K562 (cell line): ENCODE measurements around the gene FCAMR. TPM values are rescaled to one million over a fixed set of nuclear protein-coding genes. Genes with fewer than 3 reads are reported as not detected.

Source experiments
- BDP1 ChIP-seq: IDR thresholded peaks from 3 replicates; pipeline ENCODE4 v1.6.1; 2011; ENCODE audit not compliant: insufficient read length, insufficient read depth
- BHLHE40 ChIP-seq: IDR thresholded peaks from 2 replicates; pipeline ENCODE4 v1.6.1; 2011; ENCODE audit warnings: low read length, improper control_type of control experiment
- CBX1 ChIP-seq: sonication (generic); IDR thresholded peaks from 2 replicates; pipeline ENCODE4 v1.6.1; 2016; ENCODE audit warnings: antibody characterized with exemption, low read depth, mild to moderate bottlenecking
- CREB5 ChIP-seq: fragments of 250-450 bp; sonication (Bioruptor Pico); IDR thresholded peaks from 2 replicates; pipeline ENCODE4 v1.5.0; 2020; ENCODE audit warnings: mild to moderate bottlenecking
- CREM ChIP-seq: IDR thresholded peaks from 2 replicates; pipeline ENCODE4 v1.6.1; 2014; ENCODE audit warnings: antibody characterized with exemption, low read depth
- ELF4 ChIP-seq: fragments of 450-650 bp; formaldehyde crosslinking; IDR thresholded peaks from 2 replicates; pipeline ENCODE4 v1.4.0; 2022; ENCODE audit warnings: missing genetic modification characterization
- FOSL1 ChIP-seq: fragments of 200-800 bp; sonication (Bioruptor generic); conservative IDR thresholded peaks from 2 replicates; pipeline ENCODE4 v1.6.1; 2016; ENCODE audit warnings: missing genetic modification characterization, missing compliant biosample characterization
- GTF3C2 ChIP-seq: IDR thresholded peaks from 3 replicates; pipeline ENCODE4 v1.6.1; 2011; ENCODE audit warnings: borderline replicate concordance, mild to moderate bottlenecking, moderate library complexity; ENCODE audit not compliant: insufficient read length; ENCODE audit errors: extremely low read depth
- HINFP ChIP-seq: fragments of 450-650 bp; conservative IDR thresholded peaks from 2 replicates; pipeline ENCODE4 v1.6.1; 2016; ENCODE audit warnings: missing genetic modification characterization, low read depth, mild to moderate bottlenecking, control low read depth, missing compliant biosample characterization
- IFI16 ChIP-seq: fragments of 250-450 bp; sonication (Bioruptor Pico); IDR thresholded peaks from 2 replicates; pipeline ENCODE4 v2.1.2; 2022; ENCODE audit warnings: mild to moderate bottlenecking, inconsistent platforms
- KLF6 ChIP-seq: fragments of 250-450 bp; sonication (Bioruptor Pico); IDR thresholded peaks from 2 replicates; pipeline ENCODE4 v1.4.0; 2020; ENCODE audit warnings: mild to moderate bottlenecking, moderate library complexity, borderline replicate concordance
- LCOR ChIP-seq: sonication (generic); formaldehyde crosslinking; IDR thresholded peaks from 2 replicates; pipeline ENCODE4 v1.8.0; 2022; ENCODE audit warnings: mild to moderate bottlenecking, missing genetic modification reagents
- PATZ1 ChIP-seq: fragments of 250-450 bp; sonication (Bioruptor Pico); IDR thresholded peaks from 2 replicates; pipeline ENCODE4 v1.5.0; 2020; ENCODE audit warnings: mild to moderate bottlenecking, borderline replicate concordance
- XRCC5 ChIP-seq: fragments of 200-400 bp; formaldehyde crosslinking; IDR thresholded peaks from 2 replicates; pipeline ENCODE4 v1.6.1; 2017; ENCODE audit warnings: low read depth, mild to moderate bottlenecking, low read length
- ZBTB11 ChIP-seq, 3 experiments: fragments of 200-800 bp in 1 of 3; fragments of 250-450 bp in 1 of 3; fragments of 450-650 bp in 1 of 3; sonication (Bioruptor Pico) in 1 of 3; sonication (Bioruptor generic) in 1 of 3; formaldehyde crosslinking in 1 of 3; IDR thresholded peaks; 2 replicates each; pipeline versions ENCODE4 v1.6.1 to v1.8.0; 2016 to 2022; ENCODE audit warnings: mild to moderate bottlenecking in 2 of 3, missing genetic modification characterization in 2 of 3, missing compliant biosample characterization in 1 of 3, moderate library complexity in 1 of 3
- ZNF766 ChIP-seq: fragments of 200-800 bp; sonication (Bioruptor generic); conservative IDR thresholded peaks from 2 replicates; pipeline ENCODE4 v1.6.1; 2016; ENCODE audit warnings: missing genetic modification characterization, missing compliant biosample characterization
- polyA plus RNA-seq, 8 experiments: library from polyadenylated mRNA; depleted of rRNA in 4 of 8; stranded (reverse) in 5 of 8; unstranded in 3 of 8; fragments of >200 nt; fragmentation: Nextera tagmentation in 2 of 8; fragmentation: Illumina TruSeq in 1 of 8; extraction: Ambion mirVana in 2 of 8; extraction: Trizol in 1 of 8; gene quantifications; 2 replicates each; pipeline versions ENCODE4 v1.2.1 to v1.2.3, GENCODE V29; 2011 to 2014; ENCODE audit warnings: inconsistent platforms in 1 of 8, missing spikeins in 1 of 8
- total RNA-seq, 7 experiments: library from RNA; depleted of rRNA in 6 of 7; stranded (reverse); fragments of >200 nt in 6 of 7; fragmentation: Illumina TruSeq in 2 of 7; extraction: Trizol in 2 of 7; gene quantifications; 2 replicates each; pipeline versions ENCODE4 v1.2.1 to v1.2.3, GENCODE V29; 2011 to 2021; ENCODE audit warnings: low replicate concordance in 1 of 7

The FCAMR gene
- total and polyA plus RNA-seq, 9 of the 15 experiments (the other 6 are each of a cell fraction or from before 2014, with no cell fraction given): not detected

- TF ChIP-seq ZBTB11 (CRISPR knock-in tag; IDR thresholded peaks at IDR 0.05): no peak
- no peak for TF ChIP-seq ZNF766
- no peak for TF ChIP-seq IFI16
- no peak for TF ChIP-seq BHLHE40
- no peak for TF ChIP-seq CBX1
- no peak for TF ChIP-seq PATZ1
- TF ChIP-seq CREB5 (CRISPR knock-in tag): no peak
- no peak for TF ChIP-seq BDP1
- no peak for TF ChIP-seq XRCC5
- no peak for TF ChIP-seq ELF4 (CRISPR knock-in tag)
- 0 out of 2 replicates have a peak, but pooled peaks have one; percentile 16 for TF ChIP-seq FOSL1 (tag)
- TF ChIP-seq HINFP (tag): no peak
- TF ChIP-seq KLF6 (CRISPR knock-in tag): no peak
- TF ChIP-seq LCOR (CRISPR knock-in tag): no peak
- TF ChIP-seq GTF3C2: no peak
- no peak for TF ChIP-seq CREM
Observed at GRCh38 chr1:206911064-206911663, 59.1 kb downstream of the FCAMR start (continued).
